HFFc6 (cell line): Measurements from ENCODE around the gene LIPM. TPM values are rescaled to one million over a fixed set of nuclear protein-coding genes. Genes with fewer than 3 reads are reported as not detected.

ENCODE experiments used
- DNase-seq: peaks from one replicate; pipeline ENCODE4 v3.0.0-alpha.2; 2018
- H3K27ac Mint-ChIP-seq: 2 replicates; pipeline ENCODE4 v1.8.0; 2020; ENCODE audit warnings: mild to moderate bottlenecking, mixed read lengths
- H3K27me3 Mint-ChIP-seq: 2 replicates; pipeline ENCODE4 v1.8.0; 2021; ENCODE audit warnings: mild to moderate bottlenecking, moderate library complexity, mixed read lengths; ENCODE audit not compliant: insufficient read depth
- H3K36me3 Mint-ChIP-seq: 2 replicates; pipeline ENCODE4 v1.8.0; 2021; ENCODE audit warnings: low read depth, mixed read lengths
- H3K4me1 Mint-ChIP-seq: 2 replicates; pipeline ENCODE4 v1.8.0; 2020; ENCODE audit warnings: low read depth, mixed read lengths
- H3K4me3 Mint-ChIP-seq: 2 replicates; pipeline ENCODE4 v1.8.0; 2020; ENCODE audit warnings: mild to moderate bottlenecking, moderate library complexity, mixed read lengths
- H3K9me3 Mint-ChIP-seq: 2 replicates; pipeline ENCODE4 v1.8.0; 2020; ENCODE audit warnings: mild to moderate bottlenecking, mixed read lengths
- total RNA-seq, 6 experiments: library from RNA; stranded (reverse); fragmentation: NEBNext Ultra II Directional; extraction: Animal tissue kit (Norgen Biotek cat#: 25700); gene quantifications; 2 replicates in 1 of 6; 3 replicates in 5 of 6; pipeline ENCODE4 v1.2.3, GENCODE V29; 2021
- TF ChIP-seq, protein P1 (sequence below): fragments of 200-600 bp; sonication (generic); IDR thresholded peaks from 2 replicates; pipeline ENCODE4 v1.5.0; 2021; ENCODE audit warnings: antibody characterized with exemption, mild to moderate bottlenecking

LIPM gene
- total RNA-seq, 6 experiments from 2014 or later: not detected

GRCh38 chr10:88810196-88810961 is 7.8 kb downstream of the LIPM start:
- Mint-ChIP-seq H3K36me3 (no peaks in the 10 kb centered on the region), H3K9me3 (no peaks in the 10 kb centered on the region), H3K27me3 (peaks cover 9% of the 10 kb centered on the region), H3K4me3 (no peak overlapping the region), H3K4me1 (peaks cover 25% of the 10 kb centered on the region), H3K27ac (no peak overlapping the region)
- TF ChIP-seq, protein P1, sequence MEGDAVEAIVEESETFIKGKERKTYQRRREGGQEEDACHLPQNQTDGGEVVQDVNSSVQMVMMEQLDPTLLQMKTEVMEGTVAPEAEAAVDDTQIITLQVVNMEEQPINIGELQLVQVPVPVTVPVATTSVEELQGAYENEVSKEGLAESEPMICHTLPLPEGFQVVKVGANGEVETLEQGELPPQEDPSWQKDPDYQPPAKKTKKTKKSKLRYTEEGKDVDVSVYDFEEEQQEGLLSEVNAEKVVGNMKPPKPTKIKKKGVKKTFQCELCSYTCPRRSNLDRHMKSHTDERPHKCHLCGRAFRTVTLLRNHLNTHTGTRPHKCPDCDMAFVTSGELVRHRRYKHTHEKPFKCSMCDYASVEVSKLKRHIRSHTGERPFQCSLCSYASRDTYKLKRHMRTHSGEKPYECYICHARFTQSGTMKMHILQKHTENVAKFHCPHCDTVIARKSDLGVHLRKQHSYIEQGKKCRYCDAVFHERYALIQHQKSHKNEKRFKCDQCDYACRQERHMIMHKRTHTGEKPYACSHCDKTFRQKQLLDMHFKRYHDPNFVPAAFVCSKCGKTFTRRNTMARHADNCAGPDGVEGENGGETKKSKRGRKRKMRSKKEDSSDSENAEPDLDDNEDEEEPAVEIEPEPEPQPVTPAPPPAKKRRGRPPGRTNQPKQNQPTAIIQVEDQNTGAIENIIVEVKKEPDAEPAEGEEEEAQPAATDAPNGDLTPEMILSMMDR: peak; percentile 93
- peak; percentile 63 for DNase-seq

DNA sequence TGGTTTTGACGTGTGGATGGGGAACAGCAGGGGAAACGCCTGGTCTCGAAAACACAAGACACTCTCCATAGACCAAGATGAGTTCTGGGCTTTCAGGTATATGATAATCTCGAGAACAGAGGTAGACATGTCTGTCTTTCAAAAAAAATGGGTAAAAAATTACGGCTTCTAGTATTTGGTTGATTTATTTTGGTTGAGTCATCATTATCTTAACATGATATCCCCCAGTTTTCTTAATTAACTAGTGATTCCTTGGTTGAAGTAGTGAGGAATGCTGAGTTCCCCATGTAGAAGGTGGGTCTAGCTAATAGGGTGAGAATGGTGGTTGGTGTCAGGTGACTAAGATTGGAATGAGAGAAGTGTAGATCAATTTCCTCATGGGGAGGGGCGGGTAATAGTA is 10.7 kb downstream of the LIPM start:
- no peaks in the 10 kb centered on the region for H3K9me3 Mint-ChIP-seq
- no peak overlapping the region for H3K4me3 Mint-ChIP-seq
- peaks cover 13% of the 10 kb centered on the region for H3K27me3 Mint-ChIP-seq
- no peaks in the 10 kb centered on the region for H3K36me3 Mint-ChIP-seq
- DNase-seq: no peak
- H3K27ac Mint-ChIP-seq: no peak overlapping the region
- peaks cover 14% of the 10 kb centered on the region for H3K4me1 Mint-ChIP-seq
- TF ChIP-seq, protein P1: no peak

GRCh38 chr10:88819290-88819689 is 16.8 kb downstream of the LIPM start:
- Mint-ChIP-seq H3K4me1 (no peaks in the 10 kb centered on the region), H3K27me3 (peaks cover 10% of the 10 kb centered on the region), H3K36me3 (no peaks in the 10 kb centered on the region), H3K9me3 (no peaks in the 10 kb centered on the region), H3K27ac (no peak overlapping the region), H3K4me3 (no peak overlapping the region)
- no peak for DNase-seq
- TF ChIP-seq, protein P1: no peak

- Mint-ChIP-seq H3K9me3 (no peaks in the 10 kb centered on the region), H3K4me3 (no peak overlapping the region), H3K4me1 (no peaks in the 10 kb centered on the region), H3K27ac (no peak overlapping the region), H3K27me3 (peaks cover 7% of the 10 kb centered on the region), H3K36me3 (no peaks in the 10 kb centered on the region)
- TF ChIP-seq, protein P1: no peak
- DNase-seq: peak; percentile 59
Observed at GRCh38 chr10:88820748-88821401, 18.3 kb downstream of the LIPM start.

DNA sequence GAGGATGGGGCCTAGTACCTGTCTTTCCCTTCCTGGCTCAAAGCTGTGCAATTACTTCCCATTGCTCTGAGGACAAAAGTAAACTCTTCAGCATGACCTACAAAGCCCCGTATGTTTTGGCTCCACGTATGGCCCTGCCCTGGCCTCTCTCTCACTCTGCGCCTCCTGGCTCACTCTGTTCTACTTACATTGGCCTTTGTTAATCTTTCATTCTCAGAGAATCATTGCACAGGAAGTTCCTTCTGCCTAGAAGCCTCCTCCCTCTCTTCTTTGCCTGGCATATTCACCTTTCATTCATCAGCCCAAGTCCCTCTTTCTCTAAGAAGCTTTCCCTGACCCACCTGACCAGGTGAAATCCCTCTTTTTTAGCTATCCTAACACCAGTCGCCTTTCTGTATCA is 23.9 kb downstream of the LIPM start:
- no peak overlapping the region for H3K27ac Mint-ChIP-seq
- TF ChIP-seq, protein P1: no peak
- H3K4me1 Mint-ChIP-seq: peaks cover 6% of the 10 kb centered on the region; the same call in 1 of the 2 replicates
- no peaks in the 10 kb centered on the region for H3K9me3 Mint-ChIP-seq
- DNase-seq: no peak
- H3K36me3 Mint-ChIP-seq: no peaks in the 10 kb centered on the region
- H3K27me3 Mint-ChIP-seq: peaks cover 1% of the 10 kb centered on the region; the same call in 1 of the 2 replicates
- H3K4me3 Mint-ChIP-seq: no peak overlapping the region
